Mononuclear cell (primary cell): ENCODE measurements around the gene HOXB9. TPM values are rescaled to one million over a fixed set of nuclear protein-coding genes. Genes with fewer than 3 reads are reported as not detected.

Experiments used
- H3K27me3 ChIP-seq: 2 replicates; pipeline ENCODE4 v1.6.0; 2011; ENCODE audit warnings: low read length, control low read depth; ENCODE audit not compliant: insufficient read depth
- H3K4me1 ChIP-seq: 2 replicates; pipeline ENCODE4 v1.5.1; 2011; ENCODE audit warnings: mild to moderate bottlenecking, low read length, control low read depth; ENCODE audit not compliant: insufficient read depth
- H3K4me3 ChIP-seq: 2 replicates; pipeline ENCODE4 v1.5.1; 2011; ENCODE audit warnings: mild to moderate bottlenecking, low read length, moderate library complexity
- H3K9me3 ChIP-seq: 2 replicates; pipeline ENCODE4 v1.5.1; 2011; ENCODE audit warnings: low read depth, mild to moderate bottlenecking, control low read depth, low read length
- total RNA-seq: library from RNA; depleted of rRNA; stranded (reverse); fragments of >200 nt; gene quantifications from one replicate; pipeline ENCODE4 v1.2.3, GENCODE V29; 2012

The HOXB9 gene
- total RNA-seq, 1 donor, result not detected

DNA sequence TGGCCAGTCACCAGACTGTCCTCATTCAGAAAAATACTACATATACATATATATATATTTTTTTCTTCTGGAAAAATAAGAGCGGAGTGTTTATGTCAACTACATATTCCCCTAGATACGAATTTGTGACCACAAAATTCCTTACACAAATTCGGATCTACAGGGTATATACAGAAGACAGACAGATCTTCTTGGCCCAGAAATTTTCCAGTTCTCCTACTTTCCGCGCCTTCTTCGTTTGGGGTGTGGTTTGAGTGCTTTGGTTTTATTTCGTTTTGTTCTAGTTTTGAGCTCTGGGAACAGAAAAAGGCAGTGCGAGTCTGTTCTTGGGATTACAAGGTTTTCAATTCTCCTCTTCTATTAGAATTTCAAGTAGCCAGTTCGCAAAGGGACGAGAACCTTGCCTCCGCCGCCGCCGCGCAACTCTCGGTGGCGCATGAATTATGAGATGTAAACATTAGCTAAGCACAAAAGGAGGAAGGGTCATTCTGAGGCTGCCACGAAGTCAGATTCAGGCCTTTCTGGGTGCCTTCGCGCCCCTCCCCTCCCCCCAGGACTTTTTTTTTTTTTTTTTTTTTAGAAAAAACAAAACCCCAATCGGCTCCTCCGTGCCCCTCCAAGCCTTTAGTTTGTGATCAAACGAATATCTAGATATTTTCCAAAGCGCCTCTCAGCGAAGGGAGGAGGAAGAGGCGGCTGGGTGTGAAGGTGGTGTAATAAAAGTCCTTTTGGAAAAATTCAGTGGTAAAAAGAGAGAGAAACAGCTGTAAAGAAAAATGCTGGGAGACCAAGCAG lies 46.2 kb downstream of the HOXB9 start:
- Histone ChIP-seq H3K4me1 (peaks cover 46% of the 10 kb centered on the region), H3K4me3 (no peak overlapping the region), H3K9me3 (no peaks in the 10 kb centered on the region), H3K27me3 (peaks cover 87% of the 10 kb centered on the region)

DNA sequence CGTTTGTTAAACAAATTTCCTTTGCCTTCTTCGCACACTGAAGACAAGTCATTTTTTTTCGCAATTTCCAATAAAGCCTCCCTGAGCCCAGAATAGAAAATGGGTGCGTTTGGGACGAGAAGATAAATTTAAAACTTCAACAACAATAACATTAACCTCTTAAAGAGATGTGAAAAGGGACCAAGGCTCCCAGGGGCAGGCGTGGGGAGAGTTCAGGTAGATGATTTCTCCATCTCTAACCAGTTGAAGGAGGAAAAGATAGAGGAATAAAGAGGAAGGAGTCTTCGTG lies 46.7 kb downstream of the HOXB9 start:
- Histone ChIP-seq H3K9me3 (no peaks in the 10 kb centered on the region), H3K4me3 (no peak overlapping the region), H3K27me3 (peaks cover 86% of the 10 kb centered on the region), H3K4me1 (peaks cover 45% of the 10 kb centered on the region)

DNA sequence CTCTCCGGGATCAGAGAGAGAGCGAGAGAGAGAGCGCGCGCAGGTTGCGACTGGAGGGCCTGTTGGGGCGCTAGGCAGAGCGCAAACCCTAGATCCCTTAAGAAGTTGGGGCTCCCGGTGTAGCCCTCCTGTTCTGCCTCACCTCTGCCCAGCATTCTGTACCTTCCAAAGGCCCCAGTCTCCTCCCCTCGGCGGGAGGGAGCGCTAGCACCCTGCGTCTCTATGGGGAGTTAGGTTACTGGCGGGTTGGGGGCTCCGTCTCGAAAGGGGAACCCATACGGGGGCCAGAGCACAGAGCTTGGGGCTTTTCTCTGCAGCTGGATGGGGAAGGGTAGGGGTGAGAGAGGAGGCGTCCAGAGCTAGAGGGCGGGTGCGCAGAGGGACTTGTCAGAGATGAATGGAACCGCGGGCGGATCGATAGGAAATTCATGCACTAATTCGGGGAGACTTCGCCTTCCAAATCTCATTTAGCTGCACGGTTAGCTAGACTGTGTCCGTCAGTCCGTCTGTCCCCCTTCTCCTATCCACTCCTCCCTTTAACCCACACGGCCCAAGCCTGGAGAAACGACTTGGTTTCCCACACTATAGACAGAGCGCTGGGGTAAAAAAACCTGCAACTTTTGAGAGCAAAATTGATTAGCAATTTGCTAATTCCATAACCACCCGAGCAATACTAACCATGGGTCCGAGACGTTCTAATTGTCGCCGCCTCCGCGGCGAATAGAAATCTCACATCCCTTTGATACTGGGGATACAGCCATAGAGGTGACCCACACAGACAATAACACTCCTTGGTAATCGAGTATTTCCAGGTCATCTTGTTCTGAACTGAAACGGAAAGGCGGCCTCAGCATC lies 47.3 kb downstream of the HOXB9 start:
- Histone ChIP-seq H3K27me3 (peaks cover 80% of the 10 kb centered on the region), H3K9me3 (no peaks in the 10 kb centered on the region), H3K4me3 (peak overlapping the region; percentile 56), H3K4me1 (peaks cover 45% of the 10 kb centered on the region)

DNA sequence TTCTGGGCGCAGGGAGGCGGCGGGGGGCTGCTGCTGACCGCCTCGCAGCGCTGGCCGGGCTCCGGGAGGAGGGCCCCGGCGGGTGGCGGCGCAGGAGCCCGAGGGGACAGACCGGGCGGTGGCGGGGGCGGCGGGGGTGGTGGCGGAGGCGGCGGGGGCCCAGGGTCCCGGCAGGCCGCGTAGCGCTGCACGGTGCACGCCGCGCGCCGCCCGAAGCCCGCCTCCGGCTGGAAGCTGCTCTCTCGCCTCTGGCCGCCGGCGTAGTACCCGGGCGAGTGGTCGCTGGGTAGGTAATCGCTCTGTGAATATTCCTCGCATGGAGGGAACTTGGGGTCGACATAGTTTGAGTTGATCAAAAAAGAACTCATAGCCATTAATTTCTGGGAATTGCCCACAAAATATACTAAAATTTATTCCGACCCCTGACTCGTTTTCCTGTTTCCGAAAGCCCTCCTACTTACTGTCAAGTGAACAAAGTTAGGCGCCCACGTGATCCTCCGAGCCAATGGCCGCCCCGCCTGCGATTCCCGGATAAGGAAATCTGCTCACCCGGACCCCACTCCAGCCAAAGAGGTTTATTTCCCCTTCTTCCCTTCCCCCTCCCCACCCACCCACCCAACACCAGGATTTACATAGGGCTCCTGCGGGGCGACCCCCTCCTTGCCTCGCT lies 48.1 kb downstream of the HOXB9 start, which contains the start of gene HOXB4:
HOXB4 (minus strand) TSS at position 405 of the 670 bp plus-strand sequence; CDS start at position 374, 31 bp downstream.
- Histone ChIP-seq H3K27me3 (peaks cover 73% of the 10 kb centered on the region), H3K9me3 (no peaks in the 10 kb centered on the region), H3K4me1 (peaks cover 45% of the 10 kb centered on the region), H3K4me3 (peak within 1 kb of the TSS; percentile 56)

DNA sequence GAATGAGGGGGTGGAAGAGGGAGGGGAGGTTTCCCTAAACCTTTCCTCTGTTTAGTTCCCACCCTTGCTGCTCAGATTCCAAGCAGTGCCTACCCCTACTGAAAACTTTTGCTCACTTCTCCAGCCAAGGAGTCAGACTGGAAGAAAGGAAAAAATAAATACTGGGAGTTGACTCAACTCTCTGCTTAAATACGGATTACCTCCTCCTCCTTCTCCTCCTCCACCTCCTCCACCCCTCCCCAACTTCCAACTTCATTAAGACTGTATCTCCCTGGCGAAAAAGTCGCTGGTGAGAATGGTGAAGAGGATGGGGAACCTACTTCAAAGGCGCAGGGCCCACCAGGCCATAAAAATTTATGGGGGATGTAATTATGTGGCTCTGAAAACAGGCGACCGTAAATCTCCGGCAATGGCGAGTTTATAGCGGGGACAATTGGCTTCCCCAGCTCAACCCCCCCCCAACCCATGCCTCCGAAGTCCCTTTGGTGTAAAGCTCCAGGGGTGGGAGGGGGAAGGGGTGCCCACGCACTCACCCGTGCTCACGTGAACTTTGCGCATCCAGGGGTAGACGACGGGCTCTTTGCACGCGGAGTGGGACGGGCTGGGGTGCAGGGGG lies 48.7 kb downstream of the HOXB9 start:
- Histone ChIP-seq H3K9me3 (no peaks in the 10 kb centered on the region), H3K27me3 (peaks cover 70% of the 10 kb centered on the region), H3K4me1 (peaks cover 42% of the 10 kb centered on the region), H3K4me3 (peak overlapping the region; percentile 56)

DNA sequence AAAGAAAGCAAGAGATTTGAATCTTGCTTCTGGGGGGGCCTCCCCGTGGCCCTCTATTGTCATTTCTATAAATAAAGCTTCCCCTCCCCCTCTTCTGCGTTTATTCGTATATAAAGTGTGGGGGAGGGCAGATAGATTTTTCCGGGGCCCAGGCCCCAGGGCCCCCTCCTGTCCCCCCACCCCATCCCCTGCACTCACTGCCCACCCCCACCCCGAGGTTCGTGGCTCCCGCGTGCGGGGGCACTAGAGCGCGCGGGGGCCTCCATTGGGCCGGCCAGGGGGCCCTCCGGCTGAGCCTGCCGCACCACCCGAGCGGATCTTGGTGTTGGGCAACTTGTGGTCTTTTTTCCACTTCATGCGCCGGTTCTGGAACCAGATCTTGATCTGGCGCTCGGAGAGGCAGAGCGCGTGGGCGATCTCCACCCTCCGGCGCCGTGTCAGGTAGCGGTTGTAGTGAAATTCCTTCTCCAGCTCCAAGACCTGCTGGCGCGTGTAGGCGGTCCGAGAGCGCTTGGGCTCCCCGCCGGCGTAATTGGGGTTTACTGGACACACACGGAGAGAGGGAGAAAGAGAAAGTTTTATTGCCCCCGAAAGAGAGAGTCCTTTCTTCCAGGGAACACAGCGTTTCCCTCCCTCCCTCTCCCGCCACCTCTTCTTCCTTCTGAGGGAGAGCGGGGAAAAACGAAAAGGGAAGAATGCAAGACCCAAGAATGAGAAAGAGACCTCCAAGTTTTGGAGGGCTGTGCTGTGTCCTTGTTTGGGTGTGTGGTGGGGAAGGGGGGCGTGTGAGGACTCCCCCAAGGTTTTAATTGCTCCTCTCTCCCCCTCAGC lies 49.5 kb downstream of the HOXB9 start:
- peaks cover 35% of the 10 kb centered on the region for H3K4me1 ChIP-seq
- H3K27me3 ChIP-seq, result peaks cover 66% of the 10 kb centered on the region
- H3K4me3 ChIP-seq, result peak overlapping the region; percentile 56
- H3K9me3 ChIP-seq, result no peaks in the 10 kb centered on the region

DNA sequence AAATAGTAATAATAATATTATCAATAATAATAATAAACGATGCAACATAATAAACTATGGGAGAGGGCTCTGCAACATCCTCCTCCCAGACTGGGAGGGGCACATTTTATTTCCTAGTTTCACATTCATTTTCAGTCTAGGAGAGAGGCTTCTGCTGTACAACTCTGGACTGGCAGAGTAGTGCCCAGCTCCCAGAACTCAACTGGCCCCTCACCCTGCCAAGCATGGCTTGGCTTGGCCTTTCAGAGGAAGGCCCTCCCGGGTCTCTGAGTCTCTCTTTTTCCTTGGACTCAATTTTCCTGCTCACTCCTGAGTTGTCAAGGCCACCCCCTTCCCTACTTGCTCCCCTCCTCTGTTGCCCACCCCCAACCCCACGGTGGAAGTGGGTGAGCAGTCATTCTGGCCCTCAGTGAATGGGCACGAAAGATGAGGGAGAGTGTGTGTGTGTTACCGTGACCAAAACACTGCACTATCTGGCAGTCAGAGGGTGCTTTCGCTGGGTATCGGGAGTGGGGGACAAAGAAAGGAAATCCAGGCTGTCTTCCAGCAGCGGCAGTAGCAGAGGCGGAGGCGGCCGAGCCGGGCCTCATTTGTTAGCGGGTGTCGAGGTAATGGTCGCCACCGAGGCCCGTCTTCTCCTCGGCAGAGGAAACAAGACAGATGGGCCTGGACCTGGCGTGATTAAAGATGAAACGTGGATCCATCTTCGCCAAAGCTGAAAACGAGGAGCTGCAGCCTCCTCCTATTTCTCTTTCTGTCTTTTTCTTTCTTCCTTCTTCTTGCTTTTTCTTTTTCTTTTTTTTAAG lies 50.3 kb downstream of the HOXB9 start:
- Histone ChIP-seq H3K9me3 (no peaks in the 10 kb centered on the region), H3K4me1 (peaks cover 31% of the 10 kb centered on the region), H3K4me3 (no peak overlapping the region), H3K27me3 (peaks cover 61% of the 10 kb centered on the region)

DNA sequence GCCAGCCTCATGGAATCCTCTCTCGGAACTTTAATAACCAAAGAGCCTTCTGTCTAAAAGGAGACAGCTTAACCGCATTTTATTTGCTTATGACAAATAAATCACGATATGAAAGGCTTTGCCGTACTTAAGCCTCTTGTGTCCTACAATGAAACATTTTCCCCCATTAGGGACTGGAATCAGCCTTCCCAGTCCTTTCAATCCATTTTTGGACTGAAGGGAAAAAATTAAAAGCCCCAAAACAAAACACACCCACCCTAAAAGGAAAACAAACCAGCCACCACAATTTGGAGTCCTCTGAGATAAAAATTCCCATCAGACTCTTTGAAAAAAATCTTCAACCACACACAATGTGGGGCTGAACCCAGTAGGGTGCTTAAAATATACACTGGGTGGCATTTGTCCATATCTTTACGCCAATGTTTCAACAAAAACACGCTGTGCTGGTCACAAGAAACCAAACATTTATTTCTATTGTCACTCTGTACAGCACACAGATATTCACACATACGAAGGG lies 51.0 kb downstream of the HOXB9 start:
- H3K27me3 ChIP-seq, result peaks cover 61% of the 10 kb centered on the region
- no peak overlapping the region for H3K4me3 ChIP-seq
- no peaks in the 10 kb centered on the region for H3K9me3 ChIP-seq
- peaks cover 31% of the 10 kb centered on the region for H3K4me1 ChIP-seq

DNA sequence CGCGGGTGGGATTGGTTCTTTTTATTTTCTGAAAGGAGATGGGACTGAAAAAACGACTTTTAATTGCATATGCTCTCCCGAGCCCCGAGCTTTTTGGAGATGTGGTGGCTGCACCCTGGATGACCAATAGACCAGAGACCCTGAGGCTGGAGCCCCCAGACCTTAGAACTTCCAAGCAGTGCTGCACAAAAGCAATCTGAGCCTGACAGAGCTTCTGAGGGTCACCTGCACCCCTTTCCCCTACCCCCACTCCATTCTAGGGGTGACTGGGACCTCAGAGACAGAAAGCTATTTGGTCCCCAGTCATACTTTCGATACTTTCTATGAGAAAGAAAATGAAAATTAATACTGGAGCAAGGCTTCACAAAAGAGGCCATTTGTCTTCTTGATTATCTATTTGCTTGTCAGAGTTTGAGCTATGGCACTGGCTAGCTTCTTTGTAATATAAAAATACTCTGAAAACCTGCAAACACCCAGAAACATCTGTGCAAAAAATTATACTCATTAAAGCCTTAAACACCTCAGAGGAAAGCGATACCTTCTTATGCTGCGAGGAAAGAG lies 51.6 kb downstream of the HOXB9 start:
- Histone ChIP-seq H3K4me1 (peaks cover 31% of the 10 kb centered on the region), H3K27me3 (peaks cover 61% of the 10 kb centered on the region), H3K9me3 (no peaks in the 10 kb centered on the region), H3K4me3 (no peak overlapping the region)

DNA sequence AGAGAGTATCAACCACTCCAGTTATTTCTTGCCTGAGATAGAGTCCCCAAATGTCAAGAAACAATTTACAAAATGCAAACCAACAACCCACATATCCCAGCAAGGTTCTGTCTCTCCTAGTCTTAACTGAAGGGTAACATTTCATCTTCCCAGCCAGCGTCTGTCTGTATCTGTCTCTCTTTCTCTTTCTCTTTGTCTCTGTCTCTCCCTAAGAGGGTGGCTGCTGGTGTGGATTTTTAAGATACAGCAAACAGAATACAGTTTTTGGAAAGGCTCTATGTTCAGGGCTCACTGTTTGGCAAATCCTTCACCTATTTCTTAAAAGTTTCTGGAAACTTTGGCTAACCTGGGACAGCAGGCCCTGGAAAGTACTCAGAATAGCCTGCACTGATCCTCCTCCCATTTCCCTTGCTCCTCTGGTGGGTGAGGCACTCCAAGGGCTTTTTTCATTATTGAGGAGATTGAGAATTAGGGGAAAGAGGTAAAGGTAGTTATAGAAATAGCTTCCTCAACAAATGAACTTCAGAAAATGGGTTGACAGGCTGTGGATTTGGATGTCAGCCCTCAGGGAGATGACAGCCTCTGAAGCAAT lies 54.2 kb downstream of the HOXB9 start:
- H3K4me1 ChIP-seq, result peaks cover 13% of the 10 kb centered on the region
- no peaks in the 10 kb centered on the region for H3K9me3 ChIP-seq
- H3K4me3 ChIP-seq, result no peak overlapping the region
- peaks cover 66% of the 10 kb centered on the region for H3K27me3 ChIP-seq
